CD4-positive, alpha-beta T cell treated with Interleukin-4 for 4 hours (primary cell): ENCODE results near the gene LMAN1.

Source experiments
- DNase-seq: peaks from one replicate; pipeline ENCODE4 v3.0.0-alpha.2; 2020

Gene LMAN1

DNA sequence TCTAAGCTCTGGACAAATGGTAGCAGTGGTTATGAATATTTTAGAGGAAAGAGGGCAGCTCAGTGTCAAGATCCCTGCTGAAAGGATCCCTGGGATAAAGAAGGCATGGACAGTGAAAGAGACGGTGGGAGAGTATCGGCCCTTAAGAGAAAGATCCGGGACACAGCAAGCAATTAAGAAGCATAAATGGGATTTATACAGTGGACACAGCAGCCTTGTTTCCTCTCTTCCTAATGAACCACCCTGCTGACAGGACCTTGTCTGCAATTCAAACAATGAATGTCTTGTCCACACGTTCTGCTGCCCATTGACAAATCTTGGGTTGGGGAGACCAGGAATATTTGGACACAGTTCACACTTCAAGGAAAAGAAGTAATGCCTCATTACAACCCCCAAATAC lies 57.1 kb downstream of the LMAN1 start:
- DNase-seq: no peak

DNA sequence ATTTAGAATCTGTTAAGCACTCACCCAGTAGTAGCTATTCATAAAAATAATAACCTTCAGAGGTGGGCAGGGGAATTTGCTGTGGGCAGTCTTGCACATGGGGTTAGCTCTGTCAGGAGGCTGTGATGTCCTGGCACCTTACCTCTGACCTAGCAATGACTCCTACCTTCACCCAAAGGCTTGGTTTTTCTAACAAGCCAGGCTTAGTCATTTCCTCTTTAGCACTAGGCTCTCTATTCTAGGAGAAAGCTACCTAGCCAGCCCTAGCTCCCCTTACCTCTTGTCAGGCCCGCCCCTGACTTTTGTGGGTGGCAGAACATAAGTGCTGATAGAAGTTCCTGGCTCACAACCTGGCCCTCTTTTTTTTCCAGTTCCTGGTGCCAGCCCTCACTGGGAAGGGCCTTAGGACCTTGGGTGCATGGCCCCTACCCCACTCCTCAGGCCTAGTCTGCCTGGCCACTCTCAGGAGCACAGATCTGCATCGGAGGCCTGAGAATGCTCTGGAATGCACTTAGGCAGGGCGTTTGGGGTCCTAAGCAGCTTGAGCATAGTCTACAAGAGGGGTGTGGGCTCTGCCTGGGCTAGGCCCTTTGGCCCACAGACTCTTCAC lies 58.3 kb downstream of the LMAN1 start:
- DNase-seq: no peak

DNA sequence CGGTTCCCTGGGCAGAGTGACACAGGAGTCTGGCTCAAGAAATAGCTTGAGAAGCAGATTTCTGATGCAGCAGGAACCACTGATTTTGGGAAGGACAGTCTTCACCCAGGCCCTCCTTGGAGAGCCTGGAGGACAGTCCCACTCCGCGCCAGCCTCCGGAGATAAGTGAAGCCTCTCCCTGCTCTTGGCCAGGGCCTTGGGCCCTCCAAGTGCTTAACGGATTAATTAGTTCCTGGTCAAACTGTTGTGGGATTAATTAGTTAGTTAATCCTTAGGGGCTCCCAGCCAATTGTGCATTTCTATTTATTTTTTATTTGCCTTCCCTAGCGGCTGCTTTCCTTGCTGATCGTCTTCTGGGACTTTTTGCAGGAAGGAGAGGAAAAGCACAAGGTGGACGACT lies 60.2 kb downstream of the LMAN1 start:
- DNase-seq: no peak

DNA sequence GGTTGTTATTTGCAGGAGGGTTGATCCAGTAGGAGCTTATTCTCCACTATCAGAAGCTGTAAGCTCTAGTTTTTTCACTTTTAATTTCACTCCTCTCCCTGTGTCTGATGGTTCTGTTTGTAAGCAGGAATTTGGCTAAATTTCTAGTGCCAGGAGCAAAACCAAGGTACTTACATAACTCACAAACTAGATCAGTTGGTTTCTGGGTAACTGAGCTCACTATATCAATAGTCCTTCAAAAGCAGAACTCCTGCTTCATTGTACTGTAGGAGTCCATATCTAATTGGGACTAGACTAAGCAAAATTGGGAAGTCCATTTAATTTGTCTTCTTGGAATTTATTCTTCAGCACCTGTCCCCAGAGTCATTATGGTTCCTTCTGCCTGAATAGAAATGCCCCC lies 65.7 kb downstream of the LMAN1 start:
- no peak for DNase-seq

DNA sequence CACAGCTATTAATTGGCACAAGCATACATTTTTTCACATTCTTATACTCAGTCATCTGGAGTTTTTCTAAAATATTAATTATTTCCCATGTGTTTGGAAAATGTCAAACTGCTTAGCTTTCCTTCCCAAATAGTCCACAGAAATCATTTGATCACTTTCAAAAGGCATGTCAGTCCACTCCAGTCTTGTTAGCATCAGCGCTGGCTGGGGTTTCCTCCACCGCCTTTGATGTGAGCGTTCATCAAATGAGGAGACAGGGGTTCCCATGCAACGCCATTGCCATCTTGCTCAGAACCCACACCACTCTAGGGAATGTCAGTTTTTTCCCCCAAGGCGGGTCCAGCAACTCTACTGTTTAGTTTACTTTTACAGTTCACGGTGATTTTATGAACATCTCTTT lies 72.7 kb downstream of the LMAN1 start:
- DNase-seq: no peak

DNA sequence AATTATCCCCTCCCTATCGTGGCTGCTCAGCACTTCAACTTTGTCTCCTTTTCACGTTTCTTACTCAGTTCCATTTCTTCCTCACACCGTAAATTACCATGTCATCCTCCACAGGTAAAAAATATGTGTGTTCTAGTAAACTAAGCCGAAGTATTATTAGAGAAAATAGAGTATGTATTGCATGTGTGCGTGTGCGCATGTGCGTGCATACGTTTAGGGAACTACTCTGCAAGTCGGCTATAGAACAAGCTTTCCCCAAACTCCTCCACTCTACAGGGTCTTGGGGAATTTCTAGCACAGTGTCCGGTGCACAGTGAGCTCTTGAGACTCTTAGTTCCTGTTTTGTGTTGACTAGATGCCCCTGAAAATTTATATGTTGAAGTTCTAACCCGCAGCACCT lies 76.7 kb downstream of the LMAN1 start:
- no peak for DNase-seq

DNA sequence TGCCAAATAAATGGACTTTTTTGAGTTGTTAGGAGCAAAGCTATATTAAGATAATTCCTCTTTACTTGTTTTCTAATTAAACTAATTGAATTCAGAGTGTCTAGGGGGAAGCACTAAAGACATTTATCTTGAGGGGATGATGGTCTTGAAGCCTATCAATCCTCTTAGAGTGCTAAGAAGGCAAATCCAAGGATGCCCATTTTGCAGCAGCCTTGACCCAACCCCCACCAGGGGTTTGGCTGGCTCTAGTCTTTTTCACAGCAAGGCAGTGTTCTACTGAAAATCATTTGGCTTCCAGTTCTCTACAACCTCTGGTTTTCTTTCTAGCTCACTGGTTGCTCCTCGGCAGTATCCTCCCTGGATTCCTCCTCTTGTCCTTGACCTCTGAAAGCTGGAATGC lies 79.3 kb downstream of the LMAN1 start:
- DNase-seq: no peak

DNA sequence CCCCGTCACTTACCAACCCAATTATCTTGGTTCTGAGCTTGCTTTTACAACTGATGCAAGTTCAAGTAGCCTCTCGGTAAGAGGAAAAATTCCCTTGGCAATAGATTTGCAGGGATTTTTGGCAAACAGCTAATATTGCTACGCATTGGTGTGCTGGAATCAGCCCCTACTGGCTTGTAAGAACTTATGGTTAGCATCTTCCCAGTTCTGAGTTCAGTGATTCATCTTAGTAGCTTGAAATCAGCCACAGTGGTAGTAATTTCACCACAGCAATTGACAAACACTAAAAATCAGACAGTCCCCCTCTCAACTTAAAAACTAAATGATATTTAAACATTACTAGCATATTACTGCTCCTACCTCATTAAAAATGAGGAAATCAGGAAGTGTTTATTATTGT lies 79.9 kb downstream of the LMAN1 start:
- no peak for DNase-seq

DNA sequence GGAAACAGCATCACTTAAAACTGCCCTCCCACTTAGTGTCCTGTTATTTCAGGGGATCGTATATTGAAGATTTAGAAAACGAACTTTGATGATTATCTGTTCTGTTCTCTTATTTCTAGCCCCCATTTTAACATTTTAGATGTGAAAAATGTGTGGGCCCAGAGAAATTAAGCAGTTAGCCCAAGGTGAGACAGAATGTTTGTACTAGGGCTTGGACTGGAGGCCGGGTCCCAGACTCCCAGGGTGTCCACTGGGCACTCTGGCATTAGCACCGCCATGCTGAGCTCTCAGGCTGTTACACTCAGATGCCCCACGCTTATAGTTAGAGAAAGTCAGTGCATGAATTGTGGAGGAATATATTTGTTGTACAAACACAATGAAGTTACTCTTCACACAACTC lies 80.3 kb downstream of the LMAN1 start:
- no peak for DNase-seq
